ENCODE measurements around the gene RPL26. TPM values are rescaled to one million over a fixed set of nuclear protein-coding genes. Genes with fewer than 3 reads are reported as not detected.

The RPL26 gene
- total RNA-seq, 1 donor from 2014 or later = 1,173 TPM

DNA sequence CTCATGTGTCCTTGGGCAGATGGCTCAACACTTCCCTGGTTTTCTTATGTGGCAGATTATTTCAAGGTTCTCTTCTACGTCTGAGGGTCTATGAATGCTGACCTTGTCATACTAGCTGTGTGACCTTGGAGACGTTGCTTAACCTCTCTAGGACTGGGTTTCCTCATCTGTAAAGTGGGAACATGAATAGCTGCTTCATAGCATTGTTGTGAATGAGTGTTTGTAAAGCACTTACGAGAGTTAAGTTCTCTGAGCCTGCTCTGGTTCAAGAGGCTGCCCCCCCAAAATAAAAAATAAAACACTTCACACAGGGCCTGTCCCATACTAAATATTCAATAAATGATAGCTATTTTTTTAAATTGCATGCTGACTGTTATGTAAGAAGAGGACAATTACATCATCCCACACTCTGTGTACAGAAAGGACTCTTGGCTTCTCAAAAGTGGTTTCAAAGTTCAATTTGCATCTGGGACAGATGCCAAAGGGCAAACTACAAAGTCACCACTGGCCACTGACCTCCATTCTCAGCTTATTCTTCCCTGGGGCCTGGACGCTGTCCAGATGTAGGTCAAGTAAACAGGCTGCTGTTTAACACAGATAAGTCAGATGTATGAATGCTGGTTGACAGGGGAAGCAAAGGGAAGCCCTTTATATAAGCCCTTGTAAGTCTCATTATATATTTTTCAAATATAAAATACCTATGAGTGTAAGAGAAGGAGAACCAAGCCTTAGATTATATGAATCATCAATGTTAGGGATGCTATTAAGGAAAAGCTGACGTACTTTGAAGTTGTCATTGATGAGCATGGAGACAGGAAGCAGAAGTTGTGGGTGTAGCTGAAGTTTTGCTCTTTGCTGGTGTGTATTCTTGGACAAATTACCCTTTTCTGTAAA, 37.3 kb upstream of the RPL26 start:
- DNase-seq = peak; percentile 74
- Histone ChIP-seq H3K36me3 (no peaks in the 10 kb centered on the region), H3K4me1 (peaks cover 22% of the 10 kb centered on the region), H3K27ac (peak overlapping the region; percentile 56), H3K4me3 (no peak overlapping the region), H3K9me3 (no peaks in the 10 kb centered on the region), H3K27me3 (no peaks in the 10 kb centered on the region)
- intact Hi-C loops (cut with DNase I) = no loop called here
- TF ChIP-seq, protein P1, sequence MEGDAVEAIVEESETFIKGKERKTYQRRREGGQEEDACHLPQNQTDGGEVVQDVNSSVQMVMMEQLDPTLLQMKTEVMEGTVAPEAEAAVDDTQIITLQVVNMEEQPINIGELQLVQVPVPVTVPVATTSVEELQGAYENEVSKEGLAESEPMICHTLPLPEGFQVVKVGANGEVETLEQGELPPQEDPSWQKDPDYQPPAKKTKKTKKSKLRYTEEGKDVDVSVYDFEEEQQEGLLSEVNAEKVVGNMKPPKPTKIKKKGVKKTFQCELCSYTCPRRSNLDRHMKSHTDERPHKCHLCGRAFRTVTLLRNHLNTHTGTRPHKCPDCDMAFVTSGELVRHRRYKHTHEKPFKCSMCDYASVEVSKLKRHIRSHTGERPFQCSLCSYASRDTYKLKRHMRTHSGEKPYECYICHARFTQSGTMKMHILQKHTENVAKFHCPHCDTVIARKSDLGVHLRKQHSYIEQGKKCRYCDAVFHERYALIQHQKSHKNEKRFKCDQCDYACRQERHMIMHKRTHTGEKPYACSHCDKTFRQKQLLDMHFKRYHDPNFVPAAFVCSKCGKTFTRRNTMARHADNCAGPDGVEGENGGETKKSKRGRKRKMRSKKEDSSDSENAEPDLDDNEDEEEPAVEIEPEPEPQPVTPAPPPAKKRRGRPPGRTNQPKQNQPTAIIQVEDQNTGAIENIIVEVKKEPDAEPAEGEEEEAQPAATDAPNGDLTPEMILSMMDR (IDR thresholded peaks at IDR 0.05) = no peak
- ATAC-seq = peak; percentile 82

DNA sequence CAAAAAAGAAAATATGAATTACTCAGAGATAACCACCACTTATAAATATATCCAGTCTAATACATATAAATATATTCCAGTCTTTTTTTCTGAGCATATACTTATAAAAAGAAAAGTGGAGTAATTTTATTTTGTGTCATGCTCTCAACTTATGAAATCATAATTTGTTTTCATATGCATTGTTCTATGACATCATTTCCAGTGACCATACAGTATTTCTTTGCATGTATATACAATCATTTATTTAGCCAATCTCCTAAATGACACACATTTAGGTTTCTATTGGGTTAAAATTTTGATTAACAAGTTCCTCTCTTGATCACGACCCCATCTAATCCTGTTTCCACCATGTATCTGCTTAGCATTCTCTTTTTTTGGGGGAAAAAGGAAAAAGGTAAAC, 36.3 kb upstream of the RPL26 start:
- no peak for ATAC-seq
- intact Hi-C loops (cut with DNase I) = loop anchor here (10.0 kb wide), 1 partner anchor 325 kb away; the partner anchor contains the start of gene CCDC42

DNA sequence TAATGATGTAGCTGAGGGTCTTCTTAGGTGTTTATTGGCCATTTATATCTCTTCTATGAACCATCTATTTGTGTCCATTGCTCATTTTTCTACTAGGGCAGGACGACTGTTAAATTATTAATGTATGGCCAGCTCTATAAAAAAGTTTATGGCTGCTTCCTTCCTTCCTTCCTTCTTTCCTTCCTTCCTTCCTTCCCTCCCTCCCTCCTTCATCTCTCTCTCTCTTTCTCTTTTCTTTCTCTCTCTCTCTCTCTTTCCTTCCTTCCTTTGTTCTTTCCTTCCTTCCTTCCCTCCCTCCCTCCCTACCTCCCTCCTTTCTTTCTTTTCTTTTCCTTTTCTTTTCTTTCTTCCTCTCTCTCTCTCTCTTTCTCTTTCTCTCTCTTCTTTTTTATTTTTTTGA, 35.5 kb upstream of the RPL26 start:
- Histone ChIP-seq H3K4me1 (peaks cover 22% of the 10 kb centered on the region), H3K9me3 (no peaks in the 10 kb centered on the region), H3K36me3 (no peaks in the 10 kb centered on the region), H3K4me3 (no peak overlapping the region), H3K27me3 (no peaks in the 10 kb centered on the region), H3K27ac (no peak overlapping the region)
- DNase-seq (no peak), ATAC-seq (no peak)
- TF ChIP-seq, protein P1 (IDR thresholded peaks at IDR 0.05) = no peak
- intact Hi-C loops (cut with DNase I) = loop anchor here (10.0 kb wide), 1 partner anchor 326 kb away; the partner anchor contains the start of gene CCDC42

More for the DNA sequence above, 36.3 kb upstream of the RPL26 start:
- DNase-seq = no peak
- Histone ChIP-seq H3K36me3 (no peaks in the 10 kb centered on the region), H3K9me3 (no peaks in the 10 kb centered on the region), H3K4me3 (no peak overlapping the region), H3K4me1 (peaks cover 22% of the 10 kb centered on the region), H3K27ac (peak overlapping the region; percentile 56), H3K27me3 (no peaks in the 10 kb centered on the region)
- TF ChIP-seq, protein P1 (IDR thresholded peaks at IDR 0.05) = no peak

DNA sequence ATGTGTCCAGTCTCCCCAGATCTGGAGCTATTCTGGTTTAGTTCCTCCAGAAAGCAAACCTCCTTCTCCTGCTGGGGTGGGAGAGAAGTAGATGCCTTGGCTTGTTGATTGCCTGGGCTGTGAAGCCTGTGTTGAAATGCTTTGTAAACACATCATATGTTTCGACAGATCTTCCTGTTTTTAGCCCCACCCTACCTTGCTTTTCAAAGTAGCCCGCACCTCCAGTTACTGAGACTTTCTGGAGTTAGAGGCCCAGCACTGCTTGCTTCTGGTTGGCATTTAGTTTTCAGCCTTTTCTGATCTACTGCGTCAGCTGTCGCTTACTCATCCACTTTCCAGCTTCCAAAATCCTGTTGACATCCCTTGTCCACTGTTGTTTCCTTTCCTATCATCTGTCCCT, 34.8 kb upstream of the RPL26 start:
- H3K27ac ChIP-seq = no peak overlapping the region

DNA sequence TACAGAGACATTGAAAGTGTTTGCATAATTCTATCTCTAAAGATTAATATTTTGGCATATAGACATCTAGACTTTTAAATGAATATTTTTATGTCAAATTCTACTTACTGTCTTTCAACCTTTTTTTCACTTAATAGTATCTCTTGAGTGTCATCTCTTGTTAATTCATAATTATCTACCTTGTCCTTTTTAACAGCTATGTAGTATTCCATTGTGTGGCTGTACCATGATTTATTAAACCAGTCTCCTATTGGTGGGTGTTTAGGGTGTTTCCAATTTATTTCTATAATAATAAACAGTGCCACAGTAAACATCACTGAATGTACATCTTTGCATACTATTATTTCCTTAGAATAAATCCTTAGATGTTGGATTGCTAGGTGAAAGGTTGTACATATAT, 30.9 kb upstream of the RPL26 start:
- Histone ChIP-seq H3K4me1 (peaks cover 7% of the 10 kb centered on the region), H3K4me3 (no peak overlapping the region), H3K36me3 (no peaks in the 10 kb centered on the region), H3K9me3 (no peaks in the 10 kb centered on the region), H3K27me3 (no peaks in the 10 kb centered on the region), H3K27ac (no peak overlapping the region)
- no peak for DNase-seq
- TF ChIP-seq, protein P1 (IDR thresholded peaks at IDR 0.05) = no peak
- intact Hi-C loops (cut with DNase I) = loop anchor here (10.0 kb wide), 1 partner anchor 331 kb away; the partner anchor contains the start of gene CCDC42
- ATAC-seq = no peak

More for the DNA sequence above, 34.8 kb upstream of the RPL26 start:
- intact Hi-C loops (cut with DNase I) = loop anchor here (10.0 kb wide), 1 partner anchor 327 kb away; the partner anchor contains the start of gene CCDC42
- H3K9me3 ChIP-seq = no peaks in the 10 kb centered on the region
- peak; percentile 66 for ATAC-seq
- H3K36me3 ChIP-seq = no peaks in the 10 kb centered on the region
- no peak for DNase-seq
- H3K4me3 ChIP-seq = no peak overlapping the region
- peaks cover 22% of the 10 kb centered on the region for H3K4me1 ChIP-seq
- TF ChIP-seq, protein P1 (IDR thresholded peaks at IDR 0.05) = no peak
- H3K27me3 ChIP-seq = no peaks in the 10 kb centered on the region

Measured in upper lobe of right lung (tissue), 1 donor.